Embryonic facial prominence (tissue), 1 donor: ENCODE data around the gene CUBN.
A peak's percentile ranks its signal among the peaks of the same experiment; 100 is the strongest.

ENCODE experiments used
- DNase-seq: peaks from one replicate; pipeline ENCODE4 v3.0.0-alpha.2; 2016; ENCODE audit errors: extremely low spot score

CUBN gene

GRCh38 chr10:17109046-17109445, 20.6 kb downstream of the CUBN start:
- no peak for DNase-seq

DNA sequence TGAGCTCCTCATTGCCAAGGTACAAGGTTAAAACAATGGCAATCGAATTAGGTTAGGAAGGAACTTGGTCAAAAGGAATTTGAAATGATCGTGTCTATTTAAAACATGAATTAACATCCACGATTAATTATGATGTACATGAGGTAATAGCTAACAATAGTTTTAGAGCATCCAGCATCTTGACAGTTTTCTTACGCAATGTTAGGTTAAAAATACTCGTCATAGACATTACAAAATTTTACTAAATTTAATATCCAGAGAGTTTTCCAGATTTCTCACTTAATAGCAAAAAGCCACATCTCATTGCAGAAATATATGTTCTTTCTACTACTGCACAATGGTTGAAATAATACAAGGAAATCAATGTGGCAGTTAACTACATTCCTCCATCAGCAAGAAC, 22.6 kb downstream of the CUBN start:
- no peak for DNase-seq

DNA sequence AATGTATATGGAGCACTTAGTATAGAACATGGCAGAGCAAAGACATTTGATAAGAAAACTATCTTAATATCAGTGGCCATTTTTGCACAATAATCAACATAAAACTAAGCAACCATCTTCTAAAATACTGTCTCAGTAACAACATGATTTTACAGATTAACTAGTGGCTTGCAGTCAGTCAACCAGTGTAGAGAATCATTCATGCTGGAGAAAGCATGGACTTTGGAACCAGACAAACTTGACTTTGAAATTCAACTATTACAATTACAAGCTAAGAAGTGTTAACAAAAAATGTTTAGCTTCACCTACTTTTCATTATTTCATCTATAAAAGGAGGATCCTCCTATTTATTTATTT, 27.7 kb downstream of the CUBN start:
- no peak for DNase-seq

DNA sequence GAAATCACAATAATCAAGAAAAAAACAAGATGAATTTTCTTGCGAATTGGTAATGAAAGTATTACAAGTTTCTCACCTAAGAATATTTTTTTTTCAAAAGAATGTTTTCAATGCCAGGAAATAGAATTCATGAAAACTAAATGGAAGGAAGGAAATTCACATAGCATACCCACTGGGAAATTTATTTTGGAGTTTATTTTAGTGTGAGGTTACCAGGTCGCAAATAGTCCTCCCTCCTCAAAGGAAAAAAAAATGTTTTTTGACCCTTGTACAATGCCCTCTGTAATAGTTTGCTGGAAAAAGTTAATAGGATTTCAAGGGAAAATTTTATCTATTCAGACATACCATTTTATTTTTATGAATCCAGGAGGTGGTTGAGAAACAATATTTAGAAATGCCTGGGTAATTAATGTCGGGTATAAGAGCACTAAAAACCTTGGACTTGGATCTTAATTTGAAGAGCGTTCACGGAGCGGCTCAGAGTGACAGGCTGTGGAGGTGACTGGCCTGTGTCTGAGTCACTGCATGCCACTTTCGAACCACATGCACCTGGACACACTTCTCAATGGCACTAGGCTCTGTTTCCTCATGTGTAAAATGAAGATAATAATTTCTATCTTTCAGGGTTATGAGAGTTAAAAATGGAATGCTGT, 28.2 kb downstream of the CUBN start:
- DNase-seq: no peak

GRCh38 chr10:17100586-17100985, 29.0 kb downstream of the CUBN start:
- no peak for DNase-seq

DNA sequence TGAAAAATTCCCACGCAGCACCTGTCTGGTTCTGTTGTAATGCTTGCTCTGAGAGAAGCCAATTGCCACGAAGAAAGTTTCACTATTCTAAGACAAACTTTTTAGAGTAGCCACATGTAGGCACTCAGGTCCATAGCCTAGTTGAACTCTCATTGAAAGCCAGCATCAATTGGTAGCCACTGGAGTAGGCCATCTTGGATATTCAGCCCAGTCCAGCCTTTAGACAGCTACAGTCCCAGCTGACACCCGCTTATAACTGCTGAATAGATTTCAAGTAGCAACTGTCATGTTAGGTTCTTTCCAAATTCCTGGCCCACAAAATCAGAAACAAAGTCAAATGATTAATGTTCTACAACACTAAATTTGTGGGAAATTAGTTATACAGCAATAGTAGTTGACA, 31.6 kb downstream of the CUBN start:
- DNase-seq: no peak

DNA sequence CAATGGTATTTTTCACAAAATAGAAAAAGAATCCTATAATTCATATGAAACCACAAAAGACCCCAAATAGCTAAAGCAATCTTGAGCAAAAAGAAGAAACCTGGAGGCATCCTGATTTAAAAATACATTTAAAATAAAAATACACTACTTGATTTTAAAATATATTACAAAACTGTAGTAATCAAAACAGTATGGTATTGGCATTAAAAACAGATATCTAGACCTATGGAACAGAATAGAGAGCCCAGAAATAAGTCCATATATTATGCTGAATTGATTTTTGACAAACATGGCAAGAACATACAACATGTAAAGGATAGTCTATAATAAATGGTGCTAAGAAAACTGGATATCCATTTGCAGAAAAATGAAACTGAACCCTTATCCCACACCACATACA, 34.8 kb downstream of the CUBN start:
- DNase-seq: no peak

GRCh38 chr10:17092986-17093803, 36.4 kb downstream of the CUBN start:
- DNase-seq: peak; percentile 45

GRCh38 chr10:17092216-17092944, 37.2 kb downstream of the CUBN start:
- DNase-seq: no peak

DNA sequence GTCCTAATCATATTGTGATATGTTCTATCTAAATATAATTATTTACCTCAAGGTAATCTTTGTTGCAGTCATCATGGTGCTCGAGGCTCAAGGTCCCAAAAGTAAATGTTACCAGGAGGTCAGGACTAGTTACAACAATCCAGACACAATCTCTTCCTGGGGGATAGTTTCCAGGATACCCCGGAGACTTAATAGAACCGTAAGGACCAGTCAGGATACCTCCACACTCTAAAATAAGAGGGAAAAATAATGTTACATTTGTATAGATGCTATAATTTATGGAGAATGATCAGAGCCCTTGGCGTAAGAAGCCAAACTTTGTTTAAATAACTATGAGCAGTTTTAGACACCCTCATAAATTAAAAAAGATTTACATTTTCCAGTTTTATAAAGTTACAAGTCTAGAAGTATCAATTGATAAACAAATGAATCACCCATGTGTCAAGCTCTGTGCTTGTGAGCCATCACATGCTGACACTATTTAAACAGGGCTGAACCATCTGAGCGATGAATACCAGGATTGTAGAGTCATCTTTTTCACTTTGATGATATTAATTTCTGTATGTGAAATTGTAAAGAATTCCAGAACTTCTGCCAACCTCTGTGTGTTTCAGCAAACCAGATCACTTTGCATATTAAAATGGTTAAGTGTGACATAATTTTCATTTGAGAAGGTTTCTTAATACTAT, 41.3 kb downstream of the CUBN start:
- no peak for DNase-seq

DNA sequence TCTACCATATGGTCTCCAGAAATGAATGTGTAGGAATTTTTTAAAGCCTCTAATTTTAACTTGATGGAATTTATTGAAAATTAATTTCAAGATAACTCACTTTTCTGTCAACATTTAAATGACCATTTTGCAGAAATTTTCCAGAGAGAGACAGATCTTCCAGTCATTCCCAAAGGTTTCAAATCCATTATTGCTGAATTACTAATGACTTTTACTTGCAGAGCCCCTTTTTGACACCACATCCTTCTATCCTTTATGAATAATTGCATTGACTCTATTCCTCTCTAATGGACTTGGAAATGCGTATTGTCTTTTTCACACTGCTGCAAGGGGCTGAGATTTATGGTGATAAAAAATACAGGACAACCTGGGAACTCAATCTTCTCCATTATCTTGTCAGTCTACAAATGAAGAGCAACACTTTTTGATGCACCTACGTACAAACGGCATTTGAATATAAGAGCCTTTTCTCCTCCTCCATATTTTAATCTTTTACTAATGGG, 42.7 kb downstream of the CUBN start:
- no peak for DNase-seq

DNA sequence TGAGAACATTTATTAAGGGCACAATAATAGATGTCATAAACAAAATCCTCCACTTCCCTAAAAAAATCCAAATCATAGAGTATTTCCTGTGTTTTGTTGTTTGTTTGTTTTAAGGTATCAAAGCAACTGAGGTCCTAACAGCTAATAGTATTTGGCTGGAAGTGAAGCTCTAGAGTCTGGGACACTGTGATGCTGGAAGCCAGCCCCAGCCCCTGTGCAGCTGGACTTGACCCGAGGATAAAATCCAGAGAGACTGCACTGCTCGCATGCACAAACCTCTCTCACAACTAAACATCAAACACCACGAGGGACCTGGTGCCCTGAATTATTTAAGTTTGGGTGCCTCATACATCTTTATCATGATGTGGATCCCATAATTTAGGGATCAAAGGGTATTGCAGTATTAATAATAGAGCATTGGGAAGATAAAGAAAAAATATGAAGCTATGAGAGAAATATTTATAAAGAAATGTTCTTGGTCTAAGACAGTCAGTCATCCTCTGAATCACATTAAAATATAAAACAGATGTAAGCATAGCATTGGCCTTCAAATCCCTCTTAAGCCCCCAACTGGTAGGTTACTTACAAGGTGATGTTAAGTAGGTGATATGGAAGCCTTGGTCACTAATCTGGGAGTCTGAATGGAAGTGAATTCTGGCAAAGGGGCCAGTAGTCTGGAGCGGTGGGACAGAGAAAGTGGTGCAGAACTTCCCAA, 44.4 kb downstream of the CUBN start:
- DNase-seq: no peak

GRCh38 chr10:17084258-17084657, 45.4 kb downstream of the CUBN start:
- DNase-seq: no peak

DNA sequence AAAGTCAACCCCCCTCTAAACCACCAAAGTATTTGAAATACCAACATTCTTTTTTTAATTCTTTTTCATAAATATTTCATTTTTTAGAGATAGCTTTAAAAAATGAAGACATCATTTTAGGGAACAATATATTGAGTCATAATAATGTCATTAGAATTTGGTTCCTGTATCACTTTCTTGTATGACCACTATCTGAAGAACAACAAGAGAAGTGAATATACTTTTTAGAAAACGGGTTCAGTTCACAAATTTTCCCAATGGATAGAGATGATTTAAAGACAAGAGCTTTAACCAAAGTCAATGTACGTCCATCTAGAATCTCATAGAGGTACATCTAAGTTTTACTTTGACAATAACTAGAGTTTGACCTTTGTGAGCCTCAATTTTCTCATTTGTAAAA, 48.2 kb downstream of the CUBN start:
- DNase-seq: no peak

- no peak for DNase-seq
Observed at GRCh38 chr10:17077890-17078289, 51.7 kb downstream of the CUBN start.

DNA sequence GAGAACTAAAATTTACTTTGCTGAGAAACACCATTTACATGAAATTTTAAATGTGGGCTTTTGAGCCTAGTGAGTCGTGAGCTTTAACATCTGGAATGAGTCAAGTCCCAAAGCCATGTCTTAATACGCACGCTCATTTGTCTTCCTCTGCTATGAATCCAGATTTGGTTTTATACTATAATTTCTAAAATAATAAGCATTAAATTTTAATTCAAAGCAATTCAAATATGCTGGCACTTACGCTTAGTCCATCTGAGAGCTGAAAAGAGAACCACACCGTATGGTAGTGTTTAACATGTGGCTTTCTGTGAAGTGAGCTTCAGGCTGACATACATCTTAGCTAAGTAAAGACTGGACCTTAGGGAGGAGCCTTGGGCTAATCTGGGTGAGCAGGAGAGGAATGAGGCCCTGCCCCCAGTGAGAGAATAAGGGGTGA, 52.2 kb downstream of the CUBN start:
- DNase-seq: peak; percentile 59

DNA sequence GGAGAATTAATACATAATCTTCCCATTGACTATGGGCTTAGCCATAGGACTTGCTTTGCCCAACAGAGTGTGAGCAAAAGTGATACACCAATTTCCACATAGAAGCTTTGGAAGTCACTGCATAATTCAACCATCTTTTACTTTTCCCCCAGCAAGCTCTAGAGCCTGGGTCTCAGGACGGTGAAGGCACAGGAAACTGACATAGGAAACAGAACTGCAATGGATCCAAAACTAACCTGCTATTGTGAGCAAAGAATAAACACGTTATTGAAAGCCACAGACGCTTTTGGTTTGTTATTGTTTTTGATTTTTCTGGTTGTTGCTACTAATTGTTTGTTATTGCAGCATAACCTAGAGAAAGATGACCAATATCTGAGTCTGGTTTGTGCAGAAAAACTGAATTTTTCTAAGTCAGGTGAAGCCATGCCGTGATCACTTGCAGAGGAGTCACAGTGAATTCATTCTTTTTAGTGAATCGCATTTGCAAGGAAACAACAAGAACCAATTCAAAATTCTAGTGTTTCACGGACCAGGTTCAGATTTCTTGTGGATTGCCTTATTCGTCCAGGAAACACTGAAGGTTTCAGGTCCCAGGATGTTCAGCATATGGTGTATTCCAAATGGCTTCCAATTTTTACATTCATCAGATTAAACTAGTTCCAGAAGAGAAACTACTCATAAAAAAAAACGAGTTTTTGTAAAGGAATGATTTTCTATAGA, 52.8 kb downstream of the CUBN start:
- no peak for DNase-seq

GRCh38 chr10:17075533-17076359, 53.9 kb downstream of the CUBN start:
- no peak for DNase-seq

DNA sequence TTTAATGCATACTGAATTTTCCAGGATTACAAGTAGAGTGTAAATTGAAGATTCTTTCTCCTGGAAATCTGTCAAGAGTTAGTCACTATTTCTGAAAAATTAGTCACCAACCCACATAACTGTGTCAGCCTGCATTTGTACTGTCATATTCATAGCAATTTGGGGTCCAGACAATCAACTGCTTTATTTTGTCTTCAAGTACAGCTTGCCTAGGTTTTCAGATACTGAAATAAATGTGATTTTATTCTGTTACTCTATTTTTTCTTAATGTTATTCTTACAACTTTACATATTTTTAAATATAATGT, 55.1 kb downstream of the CUBN start:
- DNase-seq: no peak
